Stimulated activated naive CD8-positive, alpha-beta T cell treated with anti-CD3 and anti-CD28 coated beads, Interleukin-15, Interleukin-2, amounts not matched to agents 100 U/mL and 50 U/mL, for 24 hours (primary cell): ENCODE data around the gene FAM110D.

Experiments
- ATAC-seq: fragments of 150-1000 bp; cut with Tn5 transposase; one replicate; pipeline ENCODE4 v1.10.0; 2021
- DNase-seq: peaks from one replicate; pipeline ENCODE4 v3.0.0; 2021

FAM110D gene

DNA sequence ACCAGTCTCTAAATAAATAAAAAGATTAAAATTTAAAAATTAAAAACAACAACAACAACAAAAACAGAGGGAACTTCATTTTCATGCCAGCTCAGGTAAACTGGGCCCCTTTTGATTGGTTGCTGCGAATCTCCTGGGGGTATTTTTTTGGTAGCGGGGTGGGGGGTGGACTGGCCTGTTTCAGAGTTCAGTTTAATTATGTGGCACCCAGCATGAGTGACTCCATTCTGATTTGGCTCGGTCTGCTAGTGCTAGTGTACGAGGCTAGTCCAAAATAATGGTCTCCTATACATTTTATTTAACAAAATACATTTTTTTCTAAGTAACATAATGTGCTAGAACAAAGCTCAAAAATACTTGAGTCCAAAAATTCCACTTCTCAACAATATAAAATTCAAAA, 29.1 kb upstream of the FAM110D start:
- DNase-seq (no peak), ATAC-seq (no peak)

DNA sequence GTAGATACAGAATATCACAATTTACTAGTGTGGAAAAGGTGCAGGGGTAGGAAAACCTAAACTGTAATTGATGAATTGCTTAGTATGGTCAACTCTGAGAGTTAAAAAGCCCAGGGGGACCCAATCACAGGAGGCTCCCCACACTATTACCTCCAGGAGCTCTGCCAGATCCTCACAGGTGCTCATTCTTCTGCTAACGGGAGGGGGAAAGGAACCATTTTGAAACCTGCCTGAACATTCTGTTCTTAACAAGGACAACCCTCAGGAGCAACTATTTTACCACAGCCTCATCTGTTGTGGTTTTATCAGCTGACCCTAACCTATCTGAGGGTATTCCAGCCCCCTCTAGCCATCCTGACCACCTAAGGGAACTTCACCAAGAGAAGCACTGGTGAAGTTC, 28.2 kb upstream of the FAM110D start:
- ATAC-seq (no peak), DNase-seq (no peak)

DNA sequence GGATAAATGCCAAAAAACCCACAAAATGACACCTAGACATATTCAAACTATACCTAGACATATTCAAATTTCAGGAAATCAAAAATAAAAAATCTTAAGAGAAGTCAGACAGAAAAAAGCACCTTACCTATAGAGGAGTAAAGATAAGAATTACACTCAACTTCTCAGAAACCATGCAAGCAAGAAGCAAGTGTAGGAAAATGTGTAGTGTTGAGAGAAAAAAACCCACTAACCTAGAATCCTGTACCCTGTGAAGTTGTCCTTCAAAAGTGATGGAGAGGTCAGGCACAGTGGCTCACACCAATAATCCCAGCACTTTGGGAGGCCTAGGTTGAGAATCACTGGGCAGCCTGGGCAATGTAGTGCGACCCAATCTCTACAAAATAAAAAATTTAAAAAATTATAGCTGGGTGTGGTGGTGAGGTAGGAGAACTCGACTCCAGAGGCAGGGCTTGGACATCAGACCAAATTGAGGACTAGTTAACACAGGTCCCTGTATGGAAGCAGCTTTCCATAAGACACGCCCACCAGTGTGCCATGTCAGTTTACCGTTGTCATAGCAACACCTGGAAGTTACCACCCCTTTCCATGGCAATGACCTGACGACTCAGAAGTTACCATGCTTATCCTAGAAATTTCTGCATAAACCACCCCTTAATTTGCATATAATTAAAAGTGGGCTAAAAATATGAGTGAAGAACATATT, 26.6 kb upstream of the FAM110D start:
- no peak for DNase-seq
- ATAC-seq = no peak

DNA sequence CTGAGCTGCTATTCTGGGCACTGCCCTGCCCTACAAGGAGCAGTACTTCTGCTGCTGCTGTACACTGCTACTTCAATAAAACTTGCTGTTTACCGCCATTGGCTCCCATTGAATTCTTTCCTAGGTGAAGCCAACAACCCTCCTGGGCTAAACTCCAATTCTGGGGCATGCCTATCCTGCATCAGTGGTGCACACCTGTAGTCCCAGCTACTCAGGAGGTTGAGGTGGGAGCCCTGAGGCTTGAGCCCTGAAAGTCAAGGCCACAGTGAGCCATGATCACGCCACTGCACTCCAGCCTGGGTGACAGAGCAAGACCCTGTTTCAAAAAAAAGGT, 26.1 kb upstream of the FAM110D start:
- ATAC-seq (no peak), DNase-seq (no peak)

DNA sequence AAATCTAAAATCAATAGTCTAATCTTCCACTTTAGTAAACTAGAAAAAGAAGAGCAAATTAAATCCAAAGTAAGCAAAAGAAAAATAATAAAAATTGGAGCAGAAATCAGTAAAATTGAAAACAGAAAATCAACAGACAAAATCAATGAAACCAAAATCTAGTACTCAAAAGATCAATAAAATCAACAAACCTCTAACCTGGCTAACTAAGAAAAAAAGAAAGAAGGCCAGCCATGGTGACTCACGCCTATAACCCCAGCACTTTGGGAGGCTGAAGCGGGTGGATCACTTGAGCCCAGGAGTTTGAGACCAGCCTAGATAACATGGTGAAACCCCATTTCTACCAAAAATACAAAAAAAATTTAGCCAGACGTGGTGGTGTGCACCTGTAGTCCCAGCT, 24.4 kb upstream of the FAM110D start:
- ATAC-seq (no peak), DNase-seq (no peak)

DNA sequence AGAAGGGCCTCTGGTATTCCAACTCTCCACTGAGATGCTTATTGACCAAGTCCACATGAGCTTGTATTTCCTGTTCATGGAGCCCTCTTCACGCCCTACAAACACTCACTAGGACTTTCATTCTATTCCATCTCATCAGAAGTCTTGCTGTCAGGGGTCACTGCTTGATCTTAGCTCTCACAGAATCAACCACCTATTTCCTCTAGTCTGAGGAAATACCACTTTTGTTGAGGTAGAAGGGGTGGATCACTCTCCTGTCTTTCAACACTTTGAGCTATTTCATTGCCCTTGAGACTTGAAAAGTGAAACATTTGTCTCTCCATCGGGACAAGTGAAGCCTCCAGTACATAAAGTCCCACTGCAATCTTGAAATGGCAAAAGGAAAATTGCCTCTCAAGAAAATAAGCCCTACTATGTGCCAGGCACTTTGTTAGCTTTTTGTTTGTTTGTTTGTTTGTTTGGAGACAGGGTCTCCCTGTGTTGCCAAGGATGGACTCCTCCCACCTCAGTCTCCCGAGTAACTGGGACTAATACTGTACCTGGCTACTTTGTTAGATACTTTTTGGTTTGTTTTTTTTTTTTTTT, 19.8 kb upstream of the FAM110D start:
- DNase-seq (no peak), ATAC-seq (no peak)

DNA sequence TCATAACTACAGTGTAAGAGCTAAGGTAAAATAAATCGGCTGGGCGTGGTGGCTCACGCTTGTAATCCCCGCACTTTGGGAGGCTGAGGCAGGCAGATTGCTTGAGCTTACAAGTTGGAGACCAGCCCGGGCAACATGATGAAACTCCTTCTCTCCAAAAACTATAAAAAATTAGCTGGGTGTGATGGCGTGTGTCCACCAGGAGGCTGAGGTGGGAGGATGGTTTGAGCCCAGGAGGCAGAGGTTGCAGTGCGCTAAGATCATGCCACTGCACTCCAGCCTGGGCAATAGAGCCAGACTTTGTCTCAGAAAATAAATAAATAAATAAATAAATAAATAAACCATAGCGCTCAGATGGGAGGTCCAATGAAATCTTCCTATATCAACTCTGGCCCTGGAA, 16.7 kb upstream of the FAM110D start:
- DNase-seq (no peak), ATAC-seq (no peak)

DNA sequence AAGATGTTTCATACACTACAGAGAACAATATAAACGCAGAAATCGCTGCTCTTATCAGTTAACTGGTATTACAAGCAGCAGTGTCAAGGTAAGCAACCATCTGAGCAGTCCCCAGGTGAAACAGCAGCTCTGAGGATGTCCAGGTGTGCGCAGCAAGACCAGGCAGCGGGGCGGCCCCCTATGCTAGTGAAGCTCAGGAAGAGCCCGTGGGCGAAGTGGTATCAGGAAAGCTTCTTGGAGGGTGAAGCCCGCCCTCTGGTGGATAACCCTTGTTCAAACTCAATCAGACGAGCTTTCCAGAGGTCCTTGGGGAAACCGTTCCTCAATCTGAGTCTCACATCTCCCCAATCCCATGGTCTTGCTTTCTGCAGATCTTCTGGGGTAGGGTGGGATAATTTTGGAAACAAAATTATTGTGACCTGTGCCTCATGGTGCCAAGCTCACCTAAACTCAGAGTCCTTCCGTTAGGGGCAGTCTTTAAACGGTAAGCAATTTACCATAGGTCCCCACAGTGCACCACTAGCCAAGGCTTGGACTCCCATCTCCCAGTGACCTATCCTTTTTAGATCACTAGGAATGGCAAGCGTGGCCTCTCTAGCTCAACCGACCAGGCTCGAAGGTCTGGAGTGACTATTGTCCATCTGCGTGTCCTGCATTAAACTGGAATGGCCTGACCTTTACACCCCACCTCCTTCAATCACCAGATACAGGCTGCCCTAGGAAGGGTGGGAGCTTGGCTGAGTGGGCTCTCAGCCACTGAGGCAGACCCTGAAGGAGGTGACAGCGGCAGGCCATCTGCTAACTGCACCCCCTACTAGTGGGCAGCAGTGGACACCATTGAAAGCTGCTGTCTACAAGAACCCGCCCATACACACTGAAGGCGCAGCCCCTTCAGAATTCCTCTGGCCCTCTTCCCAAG, 13.6 kb upstream of the FAM110D start:
- ATAC-seq = peak; percentile 84

DNA sequence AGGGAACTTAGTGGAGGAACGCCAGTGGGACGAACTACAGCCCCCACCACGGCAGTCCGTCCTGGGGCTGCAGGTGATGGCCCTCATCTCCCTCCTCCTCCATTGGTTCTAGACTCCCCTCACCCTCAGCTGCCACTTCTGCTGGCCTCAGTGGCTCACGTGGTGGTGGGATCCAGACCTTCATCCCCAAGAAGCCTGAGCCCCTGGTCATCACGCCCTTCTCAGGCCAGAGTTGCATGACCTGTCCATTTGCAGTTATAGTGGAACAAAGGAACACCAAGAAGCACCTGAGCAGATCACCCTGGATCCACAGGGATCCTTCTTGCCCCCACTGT, 13.0 kb upstream of the FAM110D start:
- DNase-seq = no peak

More for the DNA sequence above, 13.6 kb upstream of the FAM110D start:
- DNase-seq = peak; percentile 77

DNA sequence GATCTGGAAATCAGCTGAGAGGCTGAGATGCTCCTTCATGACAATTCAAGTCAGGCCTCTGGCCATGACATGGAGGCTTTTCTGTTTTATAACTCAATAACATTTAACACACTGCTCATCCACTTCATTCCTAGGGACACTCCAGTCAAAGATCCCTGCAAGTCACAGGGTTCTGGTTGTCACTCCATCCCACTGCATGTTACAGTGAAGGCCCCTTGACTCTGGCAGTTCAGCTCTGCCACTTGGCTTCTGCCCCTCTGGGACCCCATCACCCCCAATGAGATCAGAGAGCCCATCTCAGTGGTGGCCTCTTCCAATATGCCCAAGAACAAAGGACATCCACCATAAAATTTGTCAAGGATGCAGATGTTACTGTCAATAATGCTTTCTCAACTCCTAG, 10.0 kb upstream of the FAM110D start:
- ATAC-seq (no peak), DNase-seq (no peak)

More for the DNA sequence above, 13.0 kb upstream of the FAM110D start:
- no peak for ATAC-seq

DNA sequence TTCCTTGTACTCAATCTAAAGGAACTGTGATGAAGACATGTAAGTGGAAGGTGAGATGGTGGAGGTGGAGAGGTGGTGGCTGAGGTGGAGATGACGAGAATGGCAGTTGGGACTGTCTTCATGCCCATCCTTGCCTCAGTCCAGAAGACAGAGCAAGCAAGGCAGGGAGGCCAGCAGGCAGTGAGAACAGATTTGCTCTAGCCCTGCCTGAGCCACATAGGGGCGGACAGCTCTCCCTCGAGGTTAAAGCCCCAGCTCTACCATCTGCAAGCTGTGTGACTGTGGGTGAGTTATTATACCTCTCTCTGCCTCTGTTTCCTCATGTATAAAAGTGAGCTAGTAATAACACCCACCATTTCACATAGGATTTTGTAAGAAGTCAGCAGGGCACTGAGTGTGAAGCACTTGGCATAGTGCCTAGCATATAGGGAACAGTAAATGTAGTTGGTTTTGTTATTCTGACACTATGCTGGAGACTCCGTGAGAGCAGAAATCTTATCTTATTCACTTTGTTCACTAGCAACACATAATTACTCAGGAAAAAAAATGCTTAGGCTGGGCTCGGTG, 4.8 kb upstream of the FAM110D start:
- ATAC-seq (no peak), DNase-seq (no peak)

DNA sequence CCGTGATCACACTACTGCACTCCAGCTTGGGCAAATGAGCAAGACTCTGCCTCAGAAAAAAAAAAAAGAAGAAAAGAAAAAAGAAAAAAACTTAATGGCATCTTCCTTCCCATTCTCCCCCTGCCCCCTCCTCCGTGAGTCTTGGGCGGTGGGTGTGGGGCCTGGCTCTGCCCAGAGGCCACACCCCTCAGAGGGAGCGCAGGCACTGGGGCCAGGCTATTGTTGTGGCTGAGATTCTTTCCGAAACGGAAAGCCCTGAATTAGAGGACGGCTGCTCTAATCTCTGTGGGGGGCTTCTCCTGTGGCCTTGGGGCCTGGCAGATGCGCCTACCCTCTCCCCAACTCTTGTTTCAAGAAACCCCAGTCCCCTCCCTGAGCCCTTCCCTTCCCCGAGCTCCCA, 4.1 kb upstream of the FAM110D start:
- no peak for ATAC-seq
- no peak for DNase-seq

DNA sequence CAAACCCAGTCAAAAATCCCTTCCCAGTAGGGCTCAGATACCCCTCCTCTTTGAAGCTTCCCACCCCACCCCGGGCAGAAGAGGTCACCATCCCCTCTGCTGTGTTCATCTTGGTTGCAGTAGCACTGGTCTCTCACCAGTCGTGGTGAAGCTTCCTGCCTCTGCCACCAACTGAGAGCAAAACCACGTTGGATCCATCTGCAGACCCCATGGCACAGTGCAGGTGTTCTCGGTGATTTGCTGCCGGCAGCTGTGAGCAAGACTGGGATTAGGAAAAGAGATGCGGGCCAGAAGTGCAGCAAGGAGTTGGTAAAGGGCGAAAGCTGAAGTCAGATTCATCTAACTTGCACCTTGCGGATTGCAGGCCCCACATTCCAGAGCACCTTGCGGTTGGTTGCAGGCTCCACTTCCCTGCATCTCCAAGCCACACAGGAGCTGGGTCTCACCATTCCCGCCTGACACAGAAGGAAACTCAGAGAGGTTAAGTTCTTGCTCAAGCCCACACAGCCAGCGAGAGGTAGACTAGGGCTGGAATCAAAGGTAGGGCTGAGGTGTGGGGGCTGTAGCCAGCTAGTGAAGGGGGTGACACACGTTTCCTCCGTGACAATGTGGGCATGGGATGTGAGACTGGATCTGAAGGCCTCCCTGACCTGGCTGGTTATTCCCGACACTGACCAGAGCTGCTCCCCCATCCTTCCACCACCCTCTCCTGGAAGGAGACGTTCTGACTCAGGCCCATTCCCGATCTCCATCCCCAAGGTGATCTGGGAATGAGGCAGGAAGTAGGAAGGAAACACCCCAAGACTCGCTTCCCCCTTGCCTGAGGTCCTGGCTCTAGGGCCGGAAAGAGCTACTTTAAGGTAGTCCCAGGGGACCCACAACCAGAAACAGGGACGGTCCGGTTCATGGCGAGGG, 3.3 kb upstream of the FAM110D start:
- DNase-seq = no peak
- ATAC-seq = no peak

DNA sequence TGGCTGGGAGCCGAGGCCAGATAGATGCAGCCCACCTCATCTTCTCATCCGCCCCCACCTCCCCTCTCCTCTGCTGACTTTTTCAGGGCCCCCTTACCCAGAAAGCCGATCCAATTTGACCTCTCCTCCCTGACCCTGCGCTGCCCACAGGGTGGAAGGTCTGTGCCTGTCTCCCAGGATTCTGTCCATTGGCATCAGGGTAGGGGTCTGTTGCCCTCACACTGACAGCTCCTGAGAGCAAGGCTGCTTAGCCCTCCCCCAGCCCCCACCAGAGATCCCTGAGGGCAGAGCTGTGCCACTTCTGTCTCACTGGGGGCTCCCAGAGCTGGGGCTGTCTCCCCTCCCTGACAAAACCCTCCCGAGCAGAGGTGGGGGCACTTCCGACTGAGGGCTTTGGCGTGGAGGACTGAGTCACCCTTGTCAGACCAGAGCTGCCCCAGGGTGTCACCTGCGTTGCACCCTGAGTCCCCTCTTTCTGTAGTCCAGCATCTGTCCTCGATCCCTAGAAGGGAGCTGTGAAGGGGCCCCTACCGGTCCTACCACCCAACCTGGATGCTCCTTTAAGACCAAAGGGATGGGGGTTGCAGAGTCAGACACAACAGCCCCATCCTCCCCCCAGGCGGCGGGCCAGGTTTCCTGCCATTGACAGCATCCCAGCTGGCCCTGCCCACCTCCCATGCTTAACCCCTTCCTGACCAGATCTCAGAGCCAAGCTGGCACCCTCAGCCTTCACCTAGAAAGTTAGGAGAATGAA, 2.4 kb upstream of the FAM110D start:
- no peak for DNase-seq
- ATAC-seq = no peak

DNA sequence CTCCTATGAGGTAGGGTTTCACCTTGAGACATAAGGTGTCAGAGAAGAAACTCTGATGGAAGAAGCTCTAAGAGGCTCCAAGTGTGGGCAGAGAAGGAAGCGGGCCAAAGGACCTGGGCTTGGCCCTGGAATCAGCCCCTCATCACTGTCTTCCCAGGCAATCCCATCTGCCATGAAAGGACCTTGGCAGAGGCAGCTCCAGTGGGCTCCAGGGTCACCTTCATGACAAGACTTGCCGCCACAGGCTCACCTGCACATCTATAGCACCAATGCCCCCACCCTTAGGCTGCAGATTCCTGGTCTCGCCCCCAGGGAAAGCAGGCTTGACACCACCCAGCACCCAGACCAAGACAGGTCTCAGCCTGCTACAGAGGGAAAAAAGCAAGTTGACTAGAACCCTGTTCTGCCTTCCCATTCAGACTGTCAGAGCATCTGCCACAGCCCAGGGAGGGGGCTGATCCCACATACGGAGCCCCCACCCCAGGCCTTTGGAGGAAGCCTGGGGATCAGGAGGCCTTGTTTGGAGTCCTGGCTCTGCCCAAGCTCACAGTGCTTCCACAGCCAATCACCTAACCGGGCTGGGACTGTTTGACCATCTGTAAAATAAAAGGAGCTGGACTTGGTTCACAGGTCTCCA, 490 bp upstream of the FAM110D start:
- ATAC-seq (no peak), DNase-seq (no peak)

DNA sequence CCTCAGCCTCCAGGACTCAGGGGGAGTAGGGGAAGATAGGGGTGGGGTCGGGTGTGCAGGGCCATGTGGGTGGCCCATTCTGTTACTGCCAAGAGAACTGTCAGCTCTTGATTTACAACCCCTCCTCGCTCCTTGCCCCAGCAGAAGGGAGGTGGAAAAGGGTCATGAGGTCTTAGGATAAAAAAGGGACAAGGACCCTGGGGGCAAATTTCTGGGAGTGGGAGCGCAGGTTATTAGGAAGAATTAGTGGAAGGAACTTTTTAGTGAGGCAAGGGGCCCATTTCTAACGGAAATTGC, 812 bp downstream of the FAM110D start:
- DNase-seq (no peak), ATAC-seq (no peak)

DNA sequence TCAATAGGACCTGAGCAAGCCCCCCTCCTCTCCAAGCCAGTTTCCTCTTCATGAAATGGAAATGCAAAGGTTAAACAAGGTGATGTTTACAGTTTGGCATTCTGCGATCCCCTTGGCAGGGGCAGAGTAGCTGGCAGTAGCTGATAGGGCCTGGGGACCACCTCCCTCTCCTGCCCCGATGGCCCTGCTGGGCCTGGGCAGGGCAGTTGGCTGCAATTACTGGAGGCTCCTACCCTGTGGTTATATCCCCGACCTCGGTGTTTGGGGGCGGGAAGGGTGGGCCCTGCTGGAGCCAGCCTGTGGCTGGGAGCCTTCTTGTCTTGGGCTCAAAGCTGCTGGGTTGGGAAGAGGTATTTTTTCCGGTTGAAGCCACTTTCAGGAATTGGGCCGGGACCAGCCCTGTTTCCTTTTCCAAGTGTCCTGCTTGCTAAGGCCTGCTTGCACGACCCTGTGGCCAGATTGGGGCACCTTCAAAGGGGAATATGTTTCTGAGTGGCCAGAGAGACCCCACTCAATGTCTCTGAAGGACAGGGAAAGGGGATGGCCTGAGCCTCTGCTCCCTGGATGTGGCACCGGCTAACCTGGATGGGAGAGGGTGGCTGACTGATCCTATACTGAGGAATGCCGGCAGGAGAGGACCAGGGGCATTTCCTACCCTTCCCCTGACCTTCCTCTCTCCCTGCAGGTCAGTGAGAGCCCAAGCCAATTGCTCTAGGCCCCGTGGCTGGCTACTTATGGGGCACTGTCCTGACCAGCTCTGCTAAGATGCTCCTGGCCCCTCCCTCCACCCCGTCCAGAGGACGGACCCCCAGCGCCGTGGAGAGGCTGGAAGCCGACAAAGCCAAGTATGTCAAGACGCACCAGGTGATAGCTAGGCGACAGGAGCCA, 1.9 kb downstream of the FAM110D start:
- DNase-seq (no peak), ATAC-seq (no peak)

DNA sequence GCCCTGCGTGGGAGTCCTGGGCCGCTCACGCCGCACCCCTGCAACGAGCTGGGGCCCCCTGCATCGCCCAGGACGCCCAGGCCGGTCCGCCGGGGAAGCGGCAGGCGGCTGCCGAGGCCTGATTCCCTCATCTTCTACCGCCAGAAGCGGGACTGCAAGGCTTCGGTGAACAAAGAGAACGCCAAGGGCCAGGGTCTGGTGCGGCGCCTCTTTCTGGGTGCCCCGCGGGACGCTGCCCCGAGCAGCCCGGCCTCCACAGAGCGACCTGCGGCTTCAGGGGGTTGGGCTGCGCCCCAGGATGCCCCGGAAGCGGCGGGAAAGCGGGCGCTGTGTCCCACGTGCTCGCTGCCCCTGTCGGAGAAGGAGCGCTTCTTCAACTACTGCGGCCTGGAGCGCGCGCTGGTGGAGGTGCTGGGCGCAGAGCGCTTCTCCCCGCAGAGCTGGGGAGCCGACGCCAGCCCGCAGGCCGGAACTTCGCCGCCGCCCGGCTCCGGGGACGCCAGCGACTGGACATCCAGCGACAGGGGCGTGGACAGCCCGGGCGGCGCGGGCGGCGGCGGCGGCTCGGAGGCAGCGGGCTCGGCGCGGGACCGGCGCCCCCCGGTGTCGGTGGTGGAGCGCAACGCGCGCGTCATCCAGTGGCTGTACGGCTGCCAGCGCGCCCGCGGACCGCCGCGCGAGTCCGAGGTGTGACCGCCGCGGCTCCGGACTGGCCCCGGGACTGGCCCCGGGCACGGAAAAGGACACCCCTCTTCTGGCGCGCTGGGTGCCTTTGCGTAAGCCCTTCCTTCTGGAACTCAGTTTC, 2.7 kb downstream of the FAM110D start:
- ATAC-seq (peak; percentile 49), DNase-seq (peak; percentile 54)

DNA sequence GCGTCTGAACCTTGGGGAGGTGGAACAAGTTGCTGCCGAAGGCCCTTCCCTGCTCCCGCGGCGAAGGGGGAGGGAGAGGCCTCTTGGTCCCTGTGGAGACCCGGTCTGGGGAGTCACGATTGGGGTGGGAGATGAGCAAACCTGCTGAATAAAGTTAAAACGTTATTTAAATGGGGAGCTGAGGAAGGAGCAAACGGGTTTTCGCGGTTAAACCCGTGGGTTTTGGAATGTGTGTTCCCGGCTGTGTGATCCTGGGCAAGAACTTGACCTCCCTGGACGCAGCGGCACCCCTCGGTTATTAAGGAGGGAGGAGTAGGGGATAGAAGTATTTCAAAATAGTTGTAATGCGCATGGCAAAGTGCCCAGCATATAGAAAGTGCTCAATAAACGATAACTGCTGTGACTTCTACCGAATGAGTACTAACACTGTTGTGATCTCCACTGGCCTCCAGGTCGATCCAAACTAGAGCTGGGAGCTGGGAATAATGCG, 3.4 kb downstream of the FAM110D start:
- DNase-seq (no peak), ATAC-seq (no peak)
